Eye (tissue), 1 donor: Measurements from ENCODE around the gene KRT82.

Source experiments
- DNase-seq: peaks from one replicate; pipeline ENCODE4 v3.0.0-alpha.2; 2015

Gene KRT82

DNA sequence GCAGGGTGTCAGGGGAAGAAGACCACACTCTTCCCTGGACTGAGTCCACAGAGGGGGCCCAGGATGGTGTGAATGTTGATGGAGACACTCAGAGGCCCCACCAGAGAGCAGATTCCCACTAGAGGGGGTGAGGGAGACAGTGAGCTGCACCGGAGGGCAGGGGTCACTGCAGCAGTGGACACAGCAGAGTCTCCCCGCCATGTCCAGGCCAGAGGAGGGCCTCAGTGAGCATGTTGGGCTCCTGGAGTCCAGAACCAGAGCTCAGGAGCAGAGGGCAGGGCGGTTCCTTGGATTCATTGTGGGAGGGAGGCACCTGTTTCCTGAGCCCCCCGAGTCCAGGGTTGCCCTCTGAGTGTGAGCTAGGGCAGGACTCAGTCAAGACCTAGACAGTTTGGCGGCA lies 1.8 kb upstream of the KRT82 start:
- DNase-seq: no peak

DNA sequence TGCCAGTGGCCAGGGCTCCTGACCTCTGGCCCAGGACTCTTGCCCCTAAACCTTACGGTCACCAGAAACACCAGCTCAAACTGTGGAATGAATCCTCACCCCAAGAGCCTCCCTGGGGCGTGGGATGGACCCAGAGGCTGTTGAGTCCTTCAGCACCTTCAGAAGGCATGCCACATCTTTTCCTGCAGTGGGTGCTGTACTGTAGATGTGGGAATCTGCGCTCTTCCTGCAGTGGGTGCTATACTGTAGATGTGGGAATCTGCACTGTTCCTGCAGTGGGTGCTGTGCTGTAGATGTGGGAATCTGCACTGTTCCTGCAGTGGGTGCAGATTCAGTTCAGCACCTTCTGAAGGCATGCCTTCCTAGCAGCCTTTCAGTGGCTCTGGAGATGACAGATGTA lies 1.2 kb downstream of the KRT82 start:
- no peak for DNase-seq

DNA sequence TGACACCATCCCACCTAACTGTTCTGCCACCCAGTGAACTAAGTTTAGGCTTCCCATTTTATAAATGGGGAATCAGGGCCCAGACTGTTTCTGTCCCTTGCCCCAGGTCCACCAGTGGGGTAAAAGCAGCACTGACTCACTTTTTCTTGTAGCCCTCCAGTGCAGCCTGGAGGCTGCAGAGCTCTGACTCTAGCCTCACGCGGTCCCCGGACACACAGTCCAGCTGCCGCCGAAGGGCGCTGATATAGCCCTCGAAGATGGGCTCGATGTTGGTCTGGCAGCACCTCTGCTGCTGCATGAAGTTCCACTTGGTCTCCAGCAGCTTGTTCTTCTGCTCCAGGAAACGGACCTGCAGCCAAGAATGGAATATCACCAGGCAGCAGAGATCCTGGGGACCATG lies 2.6 kb downstream of the KRT82 start:
- DNase-seq: no peak

DNA sequence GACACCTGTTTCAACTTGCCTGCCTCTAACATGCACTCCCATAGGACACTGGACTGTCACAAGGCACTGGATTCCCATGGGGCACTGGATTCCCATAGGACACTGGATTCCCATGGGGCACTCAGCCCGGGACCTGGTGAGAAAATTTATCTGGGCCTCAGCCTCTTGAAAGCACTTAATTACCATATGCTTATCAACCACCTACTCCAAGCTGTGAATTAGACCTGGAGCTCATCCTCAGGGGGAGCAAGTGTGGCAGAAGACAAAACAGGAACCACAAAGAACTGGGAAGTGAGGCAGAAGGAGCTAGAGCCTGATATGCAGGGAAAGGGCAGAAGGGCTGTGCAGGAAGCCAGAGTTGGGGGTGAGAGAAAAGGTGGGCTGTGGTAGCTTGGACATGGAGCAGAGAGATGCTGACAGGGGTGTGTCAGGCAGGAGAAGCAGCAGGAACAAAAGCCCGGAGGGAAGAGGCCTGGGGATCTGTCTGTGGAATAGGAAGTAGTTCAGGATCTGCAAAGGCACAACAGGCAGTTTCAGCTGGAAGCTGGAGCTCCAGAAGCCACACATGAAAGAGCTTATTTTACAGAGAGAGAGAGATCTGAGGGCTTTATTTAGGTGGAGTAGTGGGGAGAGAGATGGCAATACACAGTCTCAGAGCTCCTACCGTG lies 3.1 kb downstream of the KRT82 start:
- no peak for DNase-seq

DNA sequence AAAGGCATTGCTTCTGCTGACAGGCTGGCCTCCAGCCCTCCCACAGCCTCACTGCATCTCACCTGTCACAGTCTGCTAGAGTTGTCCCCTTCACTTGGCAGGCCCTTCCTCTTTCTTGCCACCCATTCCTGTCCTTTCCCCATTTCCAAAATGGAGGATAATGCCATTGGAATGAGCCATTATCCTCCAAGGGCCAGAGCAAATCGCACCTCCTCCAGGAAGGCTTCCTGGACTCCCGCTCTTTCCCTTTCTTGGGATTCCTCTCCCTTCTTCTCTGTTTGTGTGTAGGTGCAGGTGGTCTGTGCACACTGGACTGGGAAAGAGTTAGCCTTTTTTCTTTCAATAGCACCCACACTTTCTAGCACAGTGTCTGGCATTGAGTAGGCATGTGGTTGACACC lies 3.8 kb downstream of the KRT82 start:
- DNase-seq: no peak

DNA sequence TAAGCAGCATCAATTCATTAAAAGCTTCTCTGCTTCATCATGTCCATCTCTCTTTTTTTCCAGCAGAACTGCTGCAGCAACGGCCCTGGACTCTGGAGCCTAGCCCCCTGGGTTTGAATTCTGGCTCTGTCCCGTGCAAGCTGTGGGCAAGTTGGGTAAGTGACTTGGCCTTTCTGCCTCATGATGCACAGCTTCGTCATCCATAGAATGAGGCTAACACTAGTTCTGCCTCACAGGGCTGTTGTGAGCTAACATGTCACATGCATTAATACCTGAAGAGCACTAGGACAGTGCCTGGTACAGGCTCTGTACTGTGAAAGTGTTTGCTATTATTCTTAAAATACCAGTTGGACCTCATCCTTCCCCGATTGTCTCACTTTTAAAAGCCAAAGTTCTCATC lies 4.2 kb downstream of the KRT82 start:
- no peak for DNase-seq

DNA sequence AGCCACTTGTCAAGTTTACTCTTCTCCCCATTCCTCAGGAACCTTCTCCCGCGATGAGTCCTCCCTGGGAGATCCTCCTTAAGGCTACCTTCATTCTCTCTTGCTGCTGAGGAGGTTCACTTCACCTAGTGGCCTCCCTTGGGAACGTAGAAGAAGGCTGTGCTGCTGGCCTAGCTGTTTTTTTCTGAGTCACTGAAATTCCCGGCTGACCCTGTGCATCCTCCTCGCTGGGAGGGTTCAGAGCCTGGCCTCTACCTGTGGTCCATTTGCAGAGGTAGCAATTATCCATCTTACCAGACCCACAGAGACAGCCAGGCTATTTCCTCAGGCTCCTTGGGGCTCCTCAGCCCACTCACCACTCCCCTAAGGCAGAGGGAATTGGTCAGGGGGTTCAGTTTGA lies 4.6 kb downstream of the KRT82 start:
- no peak for DNase-seq

DNA sequence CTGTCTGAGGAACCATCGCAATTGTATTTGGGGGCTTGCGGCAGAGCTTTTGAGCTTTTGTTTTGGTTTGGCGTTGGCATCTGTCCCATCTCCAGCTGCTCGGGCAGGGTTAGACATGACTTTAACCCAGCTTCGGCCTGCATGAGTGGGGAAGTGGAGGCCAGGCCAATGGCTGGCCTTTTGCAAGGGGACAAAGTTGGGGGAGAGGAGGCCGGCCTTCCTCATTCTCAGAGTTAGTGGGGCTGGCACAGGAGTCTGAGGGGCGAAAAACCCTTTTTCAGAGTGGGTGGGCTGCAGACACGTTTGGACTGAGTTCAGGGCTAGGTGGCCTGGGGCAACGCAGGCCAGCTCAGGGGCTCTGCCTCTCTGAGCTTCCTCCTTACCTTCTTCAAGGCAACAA lies 5.2 kb downstream of the KRT82 start:
- DNase-seq: no peak

DNA sequence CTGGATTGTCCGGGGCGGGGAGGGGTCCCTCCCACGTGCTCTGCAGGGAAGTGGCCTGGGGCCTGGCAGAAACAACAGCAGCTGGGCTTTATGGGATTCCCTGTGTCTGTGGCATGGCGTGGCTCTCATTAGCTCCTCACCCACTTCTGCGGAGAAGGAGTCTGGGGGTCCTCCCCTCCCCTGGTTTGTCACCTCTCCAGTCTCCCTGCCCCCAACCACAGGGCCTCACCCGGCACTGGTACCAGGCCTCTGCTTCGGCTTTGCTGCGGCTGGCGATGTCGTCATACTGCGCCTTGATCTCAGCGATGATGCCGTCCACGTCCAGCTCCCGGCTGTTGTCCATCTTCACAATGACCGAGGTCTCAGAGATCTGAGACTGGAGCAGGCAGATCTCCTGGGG lies 6.4 kb downstream of the KRT82 start:
- no peak for DNase-seq

DNA sequence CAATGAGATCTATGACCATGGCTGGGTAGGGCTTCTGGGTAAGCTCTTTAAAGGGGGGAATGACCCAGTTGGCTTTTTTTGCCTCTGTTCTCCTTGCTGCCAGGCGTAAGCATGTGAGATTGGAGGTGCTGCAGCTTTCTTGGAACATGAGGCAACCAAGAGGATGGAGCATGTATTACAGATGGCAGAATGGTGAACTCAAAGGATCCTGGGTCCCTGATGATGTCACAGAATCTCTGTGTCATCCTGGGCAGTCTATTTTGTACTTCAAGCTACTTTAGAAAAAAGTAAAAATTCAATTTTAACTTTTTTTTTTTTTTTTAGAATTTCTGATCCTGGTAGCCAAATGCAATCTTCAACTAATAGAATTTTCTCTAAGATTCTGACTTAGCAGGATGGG lies 8.0 kb downstream of the KRT82 start:
- no peak for DNase-seq

DNA sequence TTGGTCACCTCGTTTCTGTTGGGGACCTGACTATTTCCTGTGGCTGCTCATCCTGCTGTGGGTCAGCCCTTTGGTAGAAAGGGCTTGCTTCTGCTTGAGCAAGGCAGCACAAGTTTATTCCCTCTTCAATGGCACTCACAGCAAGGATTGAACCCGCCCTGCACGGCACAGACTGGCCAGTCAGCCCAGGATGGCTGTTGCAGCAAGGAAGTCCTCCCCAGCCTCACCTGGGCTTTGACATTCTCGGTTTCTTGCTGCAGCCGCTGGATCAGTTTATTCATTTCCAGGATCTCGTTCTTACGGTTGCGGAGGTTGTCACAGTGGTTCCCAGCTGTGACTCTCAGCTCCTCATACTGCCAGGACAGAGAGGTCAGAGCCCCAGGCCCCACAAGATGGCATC lies 9.5 kb downstream of the KRT82 start:
- no peak for DNase-seq

DNA sequence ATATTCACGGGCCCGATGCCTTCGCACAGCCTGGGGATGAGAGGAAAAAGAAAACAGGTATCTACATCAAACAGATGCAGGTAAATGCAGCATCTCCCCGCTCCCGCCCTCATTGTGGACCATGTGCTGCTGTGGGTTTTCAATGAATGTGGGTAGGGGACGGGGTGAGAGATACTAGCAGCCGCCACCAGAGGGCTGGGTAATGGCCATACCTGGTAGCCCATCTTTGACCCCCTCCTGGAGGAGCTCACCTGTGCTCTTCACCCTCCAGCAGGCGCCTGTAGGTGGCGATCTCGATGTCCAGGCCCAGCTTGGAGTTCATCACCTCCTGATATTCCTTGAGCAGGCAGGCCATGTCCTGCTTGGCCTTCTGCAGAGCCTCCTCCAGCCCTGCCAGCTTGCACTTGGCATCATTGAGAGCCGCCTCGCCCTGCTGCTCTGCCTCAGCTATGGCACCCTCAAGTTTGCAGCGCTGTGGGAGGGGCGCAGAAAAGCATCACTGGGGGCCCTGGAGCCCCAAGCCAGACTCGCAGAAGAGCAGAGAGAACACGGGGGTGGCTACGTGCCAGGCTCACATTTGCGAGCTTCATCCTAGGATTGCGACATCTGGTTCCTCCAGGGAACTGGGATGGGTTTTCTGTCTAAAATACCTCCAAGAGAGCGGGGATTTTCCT lies 10.2 kb downstream of the KRT82 start:
- no peak for DNase-seq

DNA sequence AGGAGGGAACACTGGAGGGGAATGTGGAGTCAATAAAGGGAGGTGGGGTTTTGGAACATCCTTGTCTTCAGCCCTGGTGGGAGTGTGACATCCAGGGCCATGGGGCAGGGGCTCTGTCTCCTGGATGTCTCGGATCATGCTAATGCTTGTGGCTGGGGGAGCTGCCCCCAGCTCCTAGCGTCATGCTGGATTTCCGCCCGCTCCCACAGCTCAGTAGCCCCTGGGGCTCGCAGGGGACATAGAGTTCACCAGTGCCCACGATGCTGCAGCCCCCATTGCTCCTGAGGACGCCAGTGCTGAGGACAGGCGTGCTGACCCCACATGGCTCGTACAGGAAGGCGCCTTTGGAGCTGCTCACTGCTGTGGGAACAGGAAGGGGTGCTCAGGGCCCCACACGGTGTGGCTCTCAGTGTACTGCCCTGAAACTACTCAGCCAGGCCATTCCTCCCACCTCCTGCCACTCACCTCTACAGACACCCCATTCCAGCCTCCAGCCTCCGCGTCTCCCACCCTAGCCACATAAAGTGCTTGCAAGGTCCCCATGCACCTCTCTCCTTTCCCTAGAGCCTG lies 11.2 kb downstream of the KRT82 start:
- no peak for DNase-seq

DNA sequence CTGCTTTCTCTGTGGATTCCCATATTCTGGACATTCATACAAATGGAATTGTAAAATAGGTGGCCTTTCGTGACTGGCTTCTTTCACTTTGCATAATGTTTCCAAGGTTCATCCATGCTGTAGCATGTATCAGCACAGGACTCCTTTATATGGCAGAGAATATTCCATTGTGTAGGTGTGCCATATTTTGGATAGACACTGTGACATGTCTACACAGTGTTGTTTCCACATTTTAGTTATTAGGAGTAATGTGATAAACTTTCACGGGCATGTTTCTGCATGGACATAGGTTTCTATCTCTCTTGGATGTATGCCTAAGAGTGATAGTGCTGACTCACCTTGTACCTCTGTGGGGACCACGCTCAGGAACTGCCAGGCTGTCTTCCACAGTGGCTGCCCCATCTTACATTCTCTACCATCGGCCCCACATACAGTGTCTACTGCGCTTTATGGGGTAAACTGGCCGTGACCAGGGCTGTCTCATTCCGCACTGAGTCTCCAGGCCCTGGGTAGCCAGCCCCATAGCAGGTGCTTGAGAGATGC lies 13.6 kb downstream of the KRT82 start:
- DNase-seq: no peak

DNA sequence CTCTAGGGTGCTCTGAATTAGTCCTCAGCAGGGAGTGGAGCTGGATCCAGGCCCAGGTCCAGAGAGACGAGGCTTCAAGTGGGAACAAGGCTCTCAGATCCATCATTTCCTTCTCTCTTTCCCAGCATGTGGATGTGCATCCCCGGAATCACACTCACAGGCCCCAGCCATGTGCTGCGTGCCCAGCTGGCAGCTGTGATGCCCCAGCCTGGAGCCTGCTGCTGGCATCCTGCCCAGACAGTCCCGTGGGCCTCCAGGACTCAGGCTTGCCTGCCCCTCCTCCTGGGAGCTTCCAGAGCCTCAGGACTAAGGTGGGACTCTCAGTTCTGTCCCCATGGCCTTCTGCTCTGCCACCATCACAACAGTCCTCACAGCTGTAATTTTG lies 14.5 kb downstream of the KRT82 start:
- DNase-seq: peak; percentile 24

DNA sequence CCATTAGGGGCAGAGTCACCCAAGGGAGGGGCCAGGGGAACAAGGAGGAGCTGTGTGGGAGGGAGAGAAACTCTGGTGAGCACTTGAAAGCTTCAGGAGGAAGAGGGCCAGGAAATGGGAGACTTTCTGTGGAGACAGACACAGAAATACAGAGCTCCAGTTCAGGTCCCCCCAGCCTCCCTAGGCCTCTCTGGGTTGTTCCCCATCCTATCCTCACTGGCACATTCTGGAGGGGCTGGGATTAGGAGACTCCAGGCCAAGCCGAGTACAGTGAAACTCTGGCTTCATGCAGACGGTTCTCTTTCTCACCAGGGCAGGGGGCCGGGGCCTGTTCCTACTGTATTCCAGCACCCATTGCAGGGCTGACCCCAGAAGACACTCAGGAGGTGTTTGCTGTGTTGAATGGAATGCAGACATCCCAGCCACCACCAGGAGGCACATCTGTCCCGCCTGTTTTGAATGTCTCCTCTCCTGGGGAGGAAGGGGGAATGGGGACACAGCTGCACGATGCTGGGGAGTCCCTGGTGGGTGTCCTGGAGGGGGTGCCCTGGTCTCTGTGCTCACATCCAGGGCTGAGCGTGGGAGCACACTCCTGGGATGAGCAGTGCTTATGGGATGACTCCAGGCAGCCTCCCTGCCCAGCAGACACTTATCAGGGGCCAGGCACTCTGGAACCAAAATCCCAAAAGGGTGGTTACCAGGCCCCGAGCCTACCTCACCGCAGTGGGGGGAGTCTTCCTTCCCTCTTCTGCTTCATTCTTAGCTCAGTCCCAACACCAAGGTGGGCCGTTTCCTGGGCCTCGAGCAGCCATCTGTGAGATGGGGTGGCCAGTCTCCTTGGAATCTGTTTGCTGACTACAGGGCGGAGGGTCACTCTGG lies 15.2 kb downstream of the KRT82 start:
- peak; percentile 18 for DNase-seq

DNA sequence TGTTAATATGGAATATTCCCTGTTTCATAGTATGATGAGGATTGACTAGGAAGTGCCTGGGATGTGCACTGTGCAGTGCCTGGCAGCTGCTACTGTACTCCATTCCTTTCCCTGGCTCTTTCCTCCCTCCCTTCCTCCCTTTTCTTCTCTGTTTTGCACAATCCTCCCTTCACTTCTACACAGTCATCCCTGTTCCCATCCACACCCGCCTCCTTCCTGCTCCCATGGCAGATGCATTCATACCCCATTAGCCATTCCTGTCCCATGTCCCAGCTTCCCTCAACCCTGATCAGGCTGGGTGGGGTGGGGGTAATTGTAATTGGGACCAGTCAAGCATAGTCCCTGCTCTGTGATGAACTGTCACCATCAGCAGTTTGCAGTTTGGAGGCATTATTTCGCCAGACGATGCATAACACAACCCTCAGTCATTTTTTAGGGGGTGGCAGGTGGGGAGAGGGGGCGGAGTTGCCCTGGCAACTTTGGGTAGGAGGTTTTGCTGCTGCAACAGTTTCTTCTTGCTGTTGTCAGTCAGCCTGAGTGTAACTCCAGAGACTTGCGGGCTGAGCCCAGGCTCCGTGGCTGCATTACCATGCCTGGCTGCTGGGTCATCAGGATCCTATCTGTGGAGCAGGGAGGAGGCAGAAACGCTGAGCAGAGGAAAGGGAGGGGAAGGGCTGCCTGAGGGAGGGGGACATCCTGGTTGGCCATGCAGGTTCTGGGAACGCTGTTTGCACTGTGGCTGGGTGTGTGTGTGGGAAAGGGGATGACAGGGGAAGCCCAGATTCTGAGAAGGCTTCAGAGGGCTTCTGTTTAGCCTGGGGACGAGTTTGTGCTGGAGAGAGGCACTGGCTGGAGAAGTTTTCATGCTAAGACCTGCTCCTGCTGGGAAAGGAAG lies 16.6 kb downstream of the KRT82 start:
- peak; percentile 51 for DNase-seq

DNA sequence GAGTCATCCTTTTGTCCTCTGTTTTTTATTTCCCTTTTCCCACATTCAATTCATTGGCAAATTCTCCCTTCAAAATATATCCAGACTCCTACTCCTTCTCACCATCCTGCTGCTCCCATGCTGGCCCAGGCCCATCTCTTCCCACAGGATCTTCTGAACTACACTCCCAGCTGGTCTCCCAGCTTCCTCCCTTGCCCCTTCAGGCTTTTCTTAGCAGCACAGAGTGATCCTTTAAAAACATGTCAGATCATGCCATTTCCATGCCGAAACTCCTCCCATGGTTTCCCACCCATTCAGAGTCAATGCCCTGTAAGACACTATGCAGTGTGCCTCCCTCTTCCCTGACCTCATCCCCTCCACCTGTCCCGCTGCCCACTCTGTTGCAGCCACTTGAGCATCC lies 18.3 kb downstream of the KRT82 start:
- DNase-seq: no peak

DNA sequence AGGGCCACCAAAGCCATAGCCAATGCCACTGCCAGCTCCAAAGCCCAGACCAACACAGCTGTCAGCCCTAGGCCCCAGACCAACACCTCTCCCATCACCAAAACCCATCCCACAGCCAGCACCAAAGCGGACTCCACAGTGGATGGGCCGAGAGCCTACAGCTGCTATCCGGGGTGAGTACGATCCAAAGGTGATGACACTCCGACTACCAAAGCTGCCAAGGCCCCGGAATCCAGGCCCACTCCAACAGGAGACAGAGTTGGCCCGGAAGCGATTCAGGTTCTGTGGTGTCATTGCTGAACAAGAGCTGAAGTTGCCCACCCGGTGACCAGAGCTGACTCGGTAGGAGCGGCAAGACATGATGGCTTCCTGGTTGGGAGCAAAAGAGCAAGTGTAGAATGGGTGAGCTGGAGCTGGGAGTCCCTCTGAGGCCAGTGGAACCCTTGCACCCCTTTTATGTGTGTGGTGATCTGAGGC lies 20.9 kb downstream of the KRT82 start, which contains the start of gene KRT84:
Gene KRT84 (minus strand): TSS at position 427 of the 477 bp plus-strand sequence. CDS start 67 bp downstream, at position 360.
- no peak for DNase-seq

DNA sequence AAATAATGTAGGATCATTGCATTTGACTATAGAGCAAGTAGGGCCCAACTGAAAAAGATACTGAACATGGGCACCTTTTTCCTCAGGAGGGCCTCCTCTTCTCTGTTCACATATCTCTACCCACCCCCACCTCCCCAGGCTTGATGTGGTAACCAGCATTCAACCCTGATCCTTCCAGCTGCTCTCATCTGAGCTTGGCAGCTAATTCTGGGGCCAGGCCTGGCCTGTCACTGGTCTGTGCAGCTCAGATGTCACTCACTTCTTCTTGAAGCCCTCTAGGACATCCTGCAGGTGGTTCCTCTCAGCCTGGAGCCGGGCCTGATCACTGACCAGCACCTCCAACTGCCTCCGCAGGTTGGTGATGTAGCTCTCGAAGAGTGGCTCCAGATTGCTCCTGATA lies 22.8 kb downstream of the KRT82 start:
- DNase-seq: no peak

DNA sequence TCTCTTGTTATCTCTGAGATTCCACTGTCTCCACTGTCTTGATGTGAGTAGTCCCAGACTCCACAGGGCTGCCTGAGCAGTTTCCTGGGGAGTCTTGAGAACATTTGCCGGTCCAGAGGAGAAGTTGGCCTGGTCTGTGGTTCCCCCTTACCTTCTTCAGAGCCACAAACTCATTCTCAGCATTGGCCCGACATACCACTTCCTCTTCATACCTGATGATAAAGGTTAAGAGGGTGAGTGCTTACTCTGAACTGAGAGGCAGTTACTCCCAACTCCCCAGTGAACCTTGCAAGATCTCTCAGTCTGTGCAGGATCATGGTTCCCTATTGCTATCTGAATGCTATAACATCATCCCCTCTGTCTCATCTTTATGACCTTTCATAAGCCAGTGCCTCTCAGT lies 23.3 kb downstream of the KRT82 start:
- DNase-seq: no peak

DNA sequence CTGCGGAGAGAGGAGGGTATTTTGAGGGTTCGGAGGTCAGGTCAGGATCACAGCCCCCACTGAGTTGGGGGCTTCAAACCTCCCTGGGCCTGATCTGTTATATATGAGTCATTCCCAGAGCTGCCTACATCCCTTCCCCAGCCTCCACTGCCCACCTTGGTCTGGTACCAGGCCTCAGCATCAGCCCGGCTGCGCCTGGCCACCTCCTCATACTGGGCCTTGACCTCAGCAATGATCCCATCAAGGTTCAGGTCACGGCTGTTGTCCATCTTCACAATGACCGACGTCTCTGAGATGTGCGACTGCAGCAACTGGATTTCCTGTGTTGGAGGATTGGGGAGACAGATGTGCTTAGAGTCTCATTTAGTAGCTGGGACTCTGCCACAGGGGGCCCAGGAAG lies 24.9 kb downstream of the KRT82 start:
- no peak for DNase-seq
